Vein endothelial cell (primary cell): ENCODE measurements around the gene NPR3. TPM values are rescaled to one million over a fixed set of nuclear protein-coding genes. Genes with fewer than 3 reads are reported as not detected.

Experiments used
- total RNA-seq: library from RNA; depleted of rRNA; stranded (reverse); fragments of >200 nt; gene quantifications from 2 replicates; pipeline ENCODE4 v1.2.3, GENCODE V29; 2012

The NPR3 gene
- 0.96 and 1.3 TPM in 2 replicates for total RNA-seq

GRCh38 chr5:32710550-32711361 is at the start of gene NPR3:
TSS of gene NPR3 (plus strand) at chr5:32711321. CDS start at chr5:32711777, 456 bp downstream.

Other genes starting within 250 kb of the NPR3 start
- 94.7 and 159 TPM in 2 replicates for gene SUB1, start 125.8 kb upstream of the NPR3 start, total RNA-seq